GM19035 (cell line): ENCODE results near the gene GABARAP.

Experiments used
- ATAC-seq: cut with Tn5 transposase; IDR thresholded peaks from one replicate; pipeline ENCODE4 v1.9.1; 2021; ENCODE audit not compliant: unreplicated experiment

Gene GABARAP

GRCh38 chr17:7241783-7242716, at the start of gene GABARAP:
GABARAP (minus strand) TSS chr17:7242449; CDS start chr17:7242330, 119 bp downstream.
- ATAC-seq: peak; percentile 43

- ATAC-seq: no peak
Observed at GRCh38 chr17:7290685-7291084, 48.4 kb upstream of the GABARAP start.

DNA sequence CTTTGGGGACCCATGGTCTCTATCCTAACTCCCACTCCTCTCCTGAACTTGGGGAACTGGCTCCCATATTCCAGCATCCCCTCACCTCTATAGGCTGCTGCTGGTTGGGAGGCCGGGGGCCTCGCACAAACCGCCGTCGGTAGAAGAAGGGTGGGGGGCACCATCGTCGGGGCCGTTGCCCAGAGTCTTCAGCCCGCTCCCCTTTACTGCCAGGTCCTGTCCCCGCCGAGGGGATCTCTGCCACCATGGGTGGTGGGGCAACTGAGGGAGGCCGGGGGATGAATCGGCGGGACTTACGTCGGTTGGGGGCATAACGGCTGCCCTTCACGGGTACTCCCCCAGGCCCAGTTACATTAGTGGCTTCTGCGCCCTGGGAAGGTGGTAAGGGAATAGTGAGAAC, 47.9 kb upstream of the GABARAP start:
- ATAC-seq: no peak

DNA sequence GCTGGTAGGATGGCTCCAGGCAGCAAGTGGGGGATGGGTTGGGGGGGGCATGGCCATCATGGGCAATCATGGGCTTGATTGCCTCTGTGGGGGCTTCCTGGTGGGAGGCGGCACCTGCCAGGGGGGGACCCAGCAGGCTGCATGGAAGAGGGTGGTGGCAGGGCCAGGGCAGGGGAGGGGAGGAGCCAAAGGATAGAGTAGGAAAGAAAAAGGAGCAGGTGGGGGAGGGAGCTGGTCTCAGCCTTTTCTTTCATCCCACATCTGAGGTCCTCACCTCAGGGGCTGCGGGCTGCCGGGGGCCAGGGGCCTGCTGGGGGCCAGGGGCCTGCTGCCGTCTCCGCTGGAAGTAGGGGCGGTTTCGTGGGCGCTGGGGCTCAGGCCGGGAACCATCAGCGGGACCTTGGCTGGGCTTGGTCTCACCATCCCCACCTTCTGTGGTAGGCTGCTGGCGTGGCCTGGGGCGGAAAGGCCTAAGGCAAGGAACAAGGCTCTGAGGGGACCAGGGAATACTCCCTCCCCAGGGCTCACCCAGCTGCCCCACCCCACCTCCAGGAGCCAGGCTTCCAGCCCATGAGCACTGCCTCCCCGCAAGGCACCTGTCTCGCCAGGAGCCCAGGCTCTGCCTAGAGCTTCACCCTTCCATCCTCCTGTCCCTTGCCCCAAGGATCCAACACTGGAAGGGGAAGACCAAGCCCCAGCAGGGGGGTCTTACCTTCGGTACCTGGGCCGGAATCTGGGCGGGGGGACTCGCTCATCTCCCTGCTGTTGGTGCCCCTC, 47.2 kb upstream of the GABARAP start:
- no peak for ATAC-seq

GRCh38 chr17:7285679-7286078, 43.4 kb upstream of the GABARAP start:
- ATAC-seq: no peak

GRCh38 chr17:7284911-7285310, 42.7 kb upstream of the GABARAP start:
- no peak for ATAC-seq

DNA sequence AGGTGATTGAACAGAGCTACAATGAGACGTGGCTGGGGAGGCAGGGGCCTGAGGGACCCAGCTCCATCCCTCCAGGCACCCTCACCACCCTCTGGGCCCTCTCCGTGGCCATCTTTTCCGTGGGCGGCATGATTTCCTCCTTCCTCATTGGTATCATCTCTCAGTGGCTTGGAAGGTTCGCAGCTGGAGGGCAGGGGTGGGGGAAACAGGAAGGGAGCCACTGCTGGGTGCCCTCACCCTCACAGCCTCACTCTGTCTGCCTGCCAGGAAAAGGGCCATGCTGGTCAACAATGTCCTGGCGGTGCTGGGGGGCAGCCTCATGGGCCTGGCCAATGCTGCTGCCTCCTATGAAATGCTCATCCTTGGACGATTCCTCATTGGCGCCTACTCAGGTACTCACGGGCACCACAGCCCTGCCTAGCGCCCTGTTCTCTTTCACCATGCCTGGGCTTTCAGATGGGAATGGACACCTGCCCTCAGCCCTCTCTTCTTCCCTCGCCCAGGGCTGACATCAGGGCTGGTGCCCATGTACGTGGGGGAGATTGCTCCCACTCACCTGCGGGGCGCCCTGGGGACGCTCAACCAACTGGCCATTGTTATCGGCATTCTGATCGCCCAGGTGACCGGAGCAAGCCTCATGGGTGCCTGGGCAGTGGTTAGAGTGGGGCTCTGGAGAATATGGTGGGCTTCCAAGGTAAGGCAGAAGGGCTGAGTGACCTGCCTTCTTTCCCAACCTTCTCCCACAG, 41.4 kb upstream of the GABARAP start:
- no peak for ATAC-seq

- no peak for ATAC-seq
Observed at GRCh38 chr17:7282752-7283321, 40.6 kb upstream of the GABARAP start.

DNA sequence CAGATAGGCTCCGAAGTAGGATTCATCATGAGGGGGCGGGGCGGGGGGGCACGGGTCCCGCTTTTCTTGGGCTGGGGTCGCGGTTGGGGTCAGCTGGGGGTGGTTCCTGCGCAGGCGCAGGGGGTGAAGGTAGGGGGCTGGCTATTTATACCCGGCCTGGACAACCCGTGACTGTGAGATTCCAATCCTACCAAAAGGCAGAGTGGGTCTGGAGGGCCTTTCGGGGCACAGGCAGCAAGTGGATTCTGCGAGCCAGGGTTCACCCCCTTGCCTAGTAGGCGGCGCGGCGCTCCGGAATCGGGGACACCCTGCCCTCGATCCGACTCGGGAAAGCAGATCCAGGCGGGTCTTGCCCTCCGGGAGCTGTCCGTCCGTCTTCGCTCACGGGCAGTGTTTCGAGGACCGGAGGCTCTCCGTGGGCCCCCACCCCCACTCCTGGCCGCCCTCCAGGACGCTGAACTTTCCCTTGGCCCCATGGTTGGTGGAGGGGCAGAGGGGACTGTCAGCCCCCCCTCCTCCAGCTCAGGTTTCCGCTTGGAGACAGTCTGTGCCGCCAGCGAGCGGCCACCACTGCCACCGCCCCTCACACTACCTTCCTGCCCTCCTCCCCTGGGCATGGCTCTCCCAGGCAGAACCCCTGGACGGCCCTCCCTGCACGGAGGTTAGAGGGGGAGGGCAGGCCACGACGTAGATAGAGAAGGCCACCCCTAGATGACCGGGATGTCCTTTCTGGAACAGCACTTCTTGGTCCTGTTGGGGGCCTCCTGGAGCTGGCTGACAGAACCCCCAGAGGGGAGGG, 39.9 kb upstream of the GABARAP start:
- no peak for ATAC-seq

- peak; percentile 53 for ATAC-seq
Observed at GRCh38 chr17:7281074-7281952, 39.1 kb upstream of the GABARAP start, which contains the start of gene SLC2A4. SLC2A4 (plus strand) TSS chr17:7281718; CDS start chr17:7281935, 217 bp downstream.

DNA sequence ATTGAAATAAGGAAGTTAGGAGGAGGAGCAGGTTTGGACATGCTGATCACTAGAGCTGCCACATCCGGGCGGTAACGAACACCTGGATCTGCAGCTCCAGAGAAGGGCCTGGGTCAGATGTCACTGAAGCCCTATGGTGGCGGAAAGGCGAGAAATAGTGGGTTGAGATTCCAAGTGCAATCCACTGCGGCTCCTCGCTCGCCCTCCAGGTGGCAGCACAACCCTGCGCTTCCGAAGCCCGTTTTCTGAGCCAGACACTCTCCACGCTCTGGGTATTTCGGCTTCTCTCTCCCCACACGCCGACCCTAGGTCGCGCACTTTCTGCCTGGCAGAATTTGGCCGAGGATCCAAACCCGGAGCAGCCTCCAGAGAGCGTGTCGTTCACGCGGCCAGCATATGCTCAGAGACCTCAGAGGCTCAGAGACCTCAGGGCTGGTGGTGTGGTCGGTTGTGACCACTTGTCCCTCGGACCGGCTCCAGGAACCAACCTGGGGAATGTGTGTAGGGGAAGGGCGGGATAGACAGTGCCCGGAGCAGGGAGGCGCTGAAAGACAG, 38.3 kb upstream of the GABARAP start:
- peak; percentile 75 for ATAC-seq

DNA sequence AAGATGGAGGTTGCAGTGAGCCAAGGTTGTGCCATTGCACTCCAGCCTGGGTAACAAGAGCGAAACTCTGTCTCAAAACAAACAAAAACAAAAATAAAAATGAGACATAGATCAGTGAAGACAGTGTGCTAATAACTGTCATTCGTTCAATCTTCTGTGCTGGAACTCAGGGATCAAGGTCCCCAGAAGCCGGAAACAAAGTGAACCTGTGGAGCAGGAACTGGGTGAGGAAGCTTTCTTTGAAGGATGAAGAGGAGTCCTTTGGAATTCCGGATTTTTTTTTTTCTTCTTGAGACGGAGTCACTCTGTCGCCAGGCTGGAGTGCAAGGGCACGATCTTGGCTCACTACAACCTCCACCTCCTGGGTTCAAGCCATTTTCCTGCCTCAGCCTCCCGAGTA, 37.2 kb upstream of the GABARAP start:
- ATAC-seq: no peak

GRCh38 chr17:7266784-7267183, 24.5 kb upstream of the GABARAP start:
- ATAC-seq: no peak

DNA sequence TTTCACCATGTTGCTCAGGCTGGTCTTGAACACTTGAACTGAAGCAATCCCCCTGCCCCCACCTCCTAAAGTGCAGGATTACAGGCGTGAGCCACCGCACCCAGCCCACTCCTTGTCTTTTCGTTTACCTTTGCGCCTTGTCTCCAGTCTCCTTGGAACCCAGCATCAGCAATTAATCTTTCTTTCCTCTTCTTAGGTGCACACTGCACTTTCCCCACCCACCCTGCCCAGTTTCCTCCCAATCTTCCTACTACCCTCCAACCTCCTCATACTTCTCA, 21.5 kb upstream of the GABARAP start:
- ATAC-seq: no peak

DNA sequence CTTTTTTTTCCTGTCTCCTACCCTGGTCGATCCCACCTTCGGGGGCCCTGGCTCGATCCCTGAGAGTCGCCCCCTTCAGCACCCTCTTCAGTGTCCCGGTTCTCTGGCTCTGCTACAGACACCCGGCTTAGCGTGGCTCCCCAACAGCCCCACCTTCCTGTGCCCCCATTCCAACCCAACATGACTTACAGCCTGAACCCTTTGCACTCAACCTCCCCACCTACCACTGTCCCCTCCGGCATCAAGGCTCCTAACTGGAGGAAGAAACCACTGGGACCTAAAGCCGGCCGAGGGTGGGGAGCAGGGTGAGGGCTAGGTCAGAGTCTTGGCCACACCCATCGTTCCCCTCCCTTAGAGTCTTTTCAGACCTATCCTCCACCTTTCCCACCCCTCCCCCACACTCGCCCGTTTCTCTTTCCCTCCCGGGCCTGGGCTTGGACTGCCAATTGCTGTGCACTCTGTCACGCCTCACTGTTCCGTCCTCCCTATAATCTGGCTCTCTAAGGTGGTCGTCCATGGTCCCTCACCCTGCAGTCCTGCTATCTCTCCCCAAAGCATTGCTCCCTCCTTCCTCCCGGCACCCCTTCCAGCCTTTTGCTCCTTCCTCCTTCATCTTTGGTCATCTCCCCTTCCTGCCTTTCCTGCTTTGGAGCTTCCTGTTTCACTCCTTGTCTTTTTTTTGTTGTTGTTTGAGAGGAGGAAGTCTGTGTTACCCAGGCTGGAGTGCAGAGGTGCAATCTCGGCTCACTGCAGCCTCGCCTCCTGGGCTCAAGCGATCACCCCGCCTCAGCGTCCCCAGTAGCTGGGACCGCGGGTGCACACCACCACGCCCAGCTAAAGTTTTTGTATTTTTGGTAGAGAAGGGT, 20.9 kb upstream of the GABARAP start:
- ATAC-seq: no peak

DNA sequence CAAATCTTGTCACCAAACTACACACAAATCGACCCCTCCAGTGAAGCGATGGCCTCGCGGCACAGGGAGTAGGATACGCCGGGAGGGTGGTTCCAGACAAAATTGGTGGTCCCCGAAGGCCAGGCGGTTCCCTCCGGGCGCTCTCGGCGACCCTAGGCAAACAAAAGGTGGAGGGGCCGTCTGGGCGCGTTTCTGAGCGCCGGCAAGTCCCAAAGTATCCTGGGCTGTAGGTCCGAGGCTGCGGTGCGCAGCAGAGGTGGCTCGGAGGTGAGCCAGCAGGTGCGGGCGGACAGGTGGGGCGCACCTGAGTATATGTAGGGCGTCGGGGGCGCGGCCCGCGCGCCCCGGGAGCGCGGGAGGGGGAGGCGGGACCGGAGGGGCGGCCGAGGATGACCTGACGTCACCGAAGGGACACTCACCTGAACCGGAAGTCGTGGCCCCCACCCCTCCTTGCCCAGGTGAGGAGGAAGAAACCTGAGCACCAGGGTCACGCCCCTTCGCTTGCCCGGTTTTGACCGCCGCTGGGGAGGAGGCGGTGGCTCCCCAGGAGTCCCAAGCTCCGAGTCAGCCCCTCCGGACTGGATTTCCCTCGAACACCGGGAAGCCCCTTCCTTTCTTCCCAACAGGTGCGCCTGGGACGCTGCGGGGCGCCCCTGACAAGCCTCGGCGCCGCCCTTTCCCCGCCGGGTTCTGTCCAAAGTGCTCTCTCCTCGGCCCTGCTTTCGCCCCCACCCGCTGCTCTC, 20.1 kb upstream of the GABARAP start, which contains the start of gene CLDN7:
Gene CLDN7 (minus strand): TSS at position 287 of the 743 bp plus-strand sequence. CDS start 435 bp downstream, outside the sequence.
- ATAC-seq: no peak
